HUES6 (cell line): ENCODE data around the gene ANKRD40.

Source experiments
- H3K27ac ChIP-seq: 2 replicates; pipeline ENCODE4 v1.7.0; 2013; ENCODE audit warnings: low read depth, mild to moderate bottlenecking, low read length, inconsistent platforms
- H3K27me3 ChIP-seq: 2 replicates; pipeline ENCODE4 v1.6.1; 2013; ENCODE audit warnings: low read length; ENCODE audit not compliant: control insufficient read depth, insufficient read depth
- H3K36me3 ChIP-seq: 2 replicates; pipeline ENCODE4 v1.6.1; 2013; ENCODE audit warnings: low read length; ENCODE audit not compliant: control insufficient read depth, insufficient read depth
- H3K4me1 ChIP-seq: 2 replicates; pipeline ENCODE4 v1.6.1; 2013; ENCODE audit warnings: low read length; ENCODE audit not compliant: control insufficient read depth, insufficient read depth
- H3K4me3 ChIP-seq: 2 replicates; pipeline ENCODE4 v1.5.1; 2013; ENCODE audit warnings: low read depth, low read length
- H3K9ac ChIP-seq: one replicate; pipeline ENCODE4 v1.6.1; 2013; ENCODE audit warnings: mild to moderate bottlenecking, low read length
- H3K9me3 ChIP-seq: 2 replicates; pipeline ENCODE4 v1.6.1; 2013; ENCODE audit warnings: low read depth, low read length; ENCODE audit not compliant: control insufficient read depth, insufficient read depth

ANKRD40 gene

DNA sequence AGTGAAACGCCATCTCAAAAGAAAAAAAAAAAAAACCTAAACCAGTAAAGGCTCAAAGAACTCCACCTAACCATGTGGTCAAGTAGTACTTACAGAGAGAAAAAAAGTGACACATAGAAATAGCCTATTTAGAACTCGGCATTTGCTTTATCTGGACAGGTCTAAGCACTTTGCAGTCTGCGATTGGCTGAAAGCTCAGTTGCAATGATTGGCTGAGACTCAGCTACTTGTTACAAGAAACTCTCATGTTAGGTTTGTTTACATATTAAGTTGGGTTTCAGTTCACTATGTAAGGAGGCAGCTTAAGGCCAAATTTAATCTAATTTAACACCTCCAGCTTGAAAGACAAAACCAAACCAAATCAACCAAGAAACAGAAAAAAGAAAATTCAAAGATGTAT is 54.0 kb downstream of the ANKRD40 start:
- Histone ChIP-seq H3K4me3 (no peak overlapping the region), H3K36me3 (no peaks in the 10 kb centered on the region), H3K27me3 (no peaks in the 10 kb centered on the region), H3K27ac (no peak overlapping the region), H3K9ac (no peak overlapping the region), H3K4me1 (no peaks in the 10 kb centered on the region; the same call in 1 of the 2 replicates), H3K9me3 (no peaks in the 10 kb centered on the region)

- Histone ChIP-seq H3K9ac (no peak overlapping the region), H3K4me3 (no peak overlapping the region), H3K9me3 (no peaks in the 10 kb centered on the region), H3K36me3 (no peaks in the 10 kb centered on the region), H3K27ac (no peak overlapping the region), H3K4me1 (no peaks in the 10 kb centered on the region; the same call in 1 of the 2 replicates), H3K27me3 (no peaks in the 10 kb centered on the region)
These were observed 56.1 kb downstream of the ANKRD40 start for GRCh38 chr17:50651661-50652060.

- no peaks in the 10 kb centered on the region for H3K4me1 ChIP-seq
- no peak overlapping the region for H3K9ac ChIP-seq
- H3K36me3 ChIP-seq: no peaks in the 10 kb centered on the region
- H3K27me3 ChIP-seq: no peaks in the 10 kb centered on the region
- H3K27ac ChIP-seq: no peak overlapping the region
- H3K9me3 ChIP-seq: no peaks in the 10 kb centered on the region
- H3K4me3 ChIP-seq: no peak overlapping the region
These were observed 58.4 kb downstream of the ANKRD40 start for GRCh38 chr17:50649042-50649908.

GRCh38 chr17:50647187-50647586 is 60.5 kb downstream of the ANKRD40 start:
- no peaks in the 10 kb centered on the region for H3K9me3 ChIP-seq
- no peak overlapping the region for H3K27ac ChIP-seq
- H3K36me3 ChIP-seq: no peaks in the 10 kb centered on the region
- no peaks in the 10 kb centered on the region for H3K27me3 ChIP-seq
- no peak overlapping the region for H3K4me3 ChIP-seq
- H3K9ac ChIP-seq: no peak overlapping the region
- no peaks in the 10 kb centered on the region; the same call in 1 of the 2 replicates for H3K4me1 ChIP-seq

GRCh38 chr17:50645748-50646682 is 61.7 kb downstream of the ANKRD40 start:
- Histone ChIP-seq H3K4me3 (no peak overlapping the region), H3K27ac (no peak overlapping the region), H3K36me3 (no peaks in the 10 kb centered on the region), H3K9me3 (no peaks in the 10 kb centered on the region), H3K27me3 (no peaks in the 10 kb centered on the region), H3K9ac (no peak overlapping the region), H3K4me1 (peaks cover 6% of the 10 kb centered on the region; the same call in 1 of the 2 replicates)
